ENCODE results near the gene CCR8. TPM values are rescaled to one million over a fixed set of nuclear protein-coding genes. Genes with fewer than 3 reads are reported as not detected.
A peak's percentile ranks its signal among the peaks of the same experiment; 100 is the strongest.

CCR8 gene
- total RNA-seq, 1 donor from 2014 or later = not detected

DNA sequence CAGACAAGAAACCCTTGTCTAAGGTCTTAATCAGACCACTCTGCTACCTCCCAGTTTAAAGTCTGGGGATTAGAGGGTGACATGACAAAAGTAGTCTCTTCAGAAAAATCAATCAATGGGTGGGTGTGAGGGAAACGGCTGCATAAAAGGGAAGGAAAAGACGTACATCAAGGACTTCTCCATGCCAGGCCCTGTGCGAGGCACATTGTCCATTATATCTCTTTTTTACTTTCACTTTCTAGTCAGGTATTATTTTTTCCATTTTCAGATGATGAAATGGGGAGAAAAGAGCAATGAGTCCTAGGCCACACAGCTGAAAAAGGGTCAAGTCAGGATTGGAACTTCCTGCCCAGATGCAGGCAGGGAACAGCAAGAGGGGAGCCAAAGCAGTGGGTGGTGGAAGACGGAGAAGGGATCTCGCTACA is 45.0 kb upstream of the CCR8 start:
- H3K27me3 Mint-ChIP-seq = no peaks in the 10 kb centered on the region
- no peaks in the 10 kb centered on the region for H3K9me3 Mint-ChIP-seq
- H3K4me1 Mint-ChIP-seq (ENCODE audit: unreplicated experiment) = peaks cover 3% of the 10 kb centered on the region
- H3K27ac Mint-ChIP-seq = no peak overlapping the region
- H3K4me3 Mint-ChIP-seq = no peak overlapping the region
- DNase-seq (ENCODE audit: extremely low spot score, unreplicated experiment) = no peak
- TF ChIP-seq, protein P1, sequence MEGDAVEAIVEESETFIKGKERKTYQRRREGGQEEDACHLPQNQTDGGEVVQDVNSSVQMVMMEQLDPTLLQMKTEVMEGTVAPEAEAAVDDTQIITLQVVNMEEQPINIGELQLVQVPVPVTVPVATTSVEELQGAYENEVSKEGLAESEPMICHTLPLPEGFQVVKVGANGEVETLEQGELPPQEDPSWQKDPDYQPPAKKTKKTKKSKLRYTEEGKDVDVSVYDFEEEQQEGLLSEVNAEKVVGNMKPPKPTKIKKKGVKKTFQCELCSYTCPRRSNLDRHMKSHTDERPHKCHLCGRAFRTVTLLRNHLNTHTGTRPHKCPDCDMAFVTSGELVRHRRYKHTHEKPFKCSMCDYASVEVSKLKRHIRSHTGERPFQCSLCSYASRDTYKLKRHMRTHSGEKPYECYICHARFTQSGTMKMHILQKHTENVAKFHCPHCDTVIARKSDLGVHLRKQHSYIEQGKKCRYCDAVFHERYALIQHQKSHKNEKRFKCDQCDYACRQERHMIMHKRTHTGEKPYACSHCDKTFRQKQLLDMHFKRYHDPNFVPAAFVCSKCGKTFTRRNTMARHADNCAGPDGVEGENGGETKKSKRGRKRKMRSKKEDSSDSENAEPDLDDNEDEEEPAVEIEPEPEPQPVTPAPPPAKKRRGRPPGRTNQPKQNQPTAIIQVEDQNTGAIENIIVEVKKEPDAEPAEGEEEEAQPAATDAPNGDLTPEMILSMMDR (conservative IDR thresholded peaks at IDR 0.05) = no peak
- H3K36me3 Mint-ChIP-seq = no peaks in the 10 kb centered on the region

DNA sequence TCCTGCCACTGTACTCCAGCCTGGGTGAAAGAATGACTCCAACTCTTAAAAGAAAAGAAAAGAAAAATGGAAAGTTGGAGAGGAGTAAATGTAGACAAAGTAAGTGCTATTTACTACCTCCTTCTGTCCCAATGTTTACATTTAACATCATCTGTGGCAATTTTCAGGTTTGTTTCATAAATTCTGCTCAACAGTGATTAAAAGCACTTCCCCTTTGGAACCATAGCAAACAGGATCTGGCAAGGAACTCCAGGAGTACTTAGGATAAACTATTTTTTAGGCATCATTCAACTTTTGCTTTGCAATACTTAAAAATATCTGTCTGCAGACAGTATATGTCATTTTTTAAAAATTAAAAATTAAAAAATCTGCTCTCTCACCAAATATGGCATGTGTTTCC is 44.2 kb upstream of the CCR8 start:
- Mint-ChIP-seq H3K9me3 (no peaks in the 10 kb centered on the region), H3K36me3 (no peaks in the 10 kb centered on the region), H3K4me3 (no peak overlapping the region), H3K4me1 (ENCODE audit: unreplicated experiment) (peaks cover 3% of the 10 kb centered on the region), H3K27ac (no peak overlapping the region), H3K27me3 (no peaks in the 10 kb centered on the region)
- DNase-seq (ENCODE audit: extremely low spot score, unreplicated experiment) = no peak
- TF ChIP-seq, protein P1 (conservative IDR thresholded peaks at IDR 0.05) = no peak

DNA sequence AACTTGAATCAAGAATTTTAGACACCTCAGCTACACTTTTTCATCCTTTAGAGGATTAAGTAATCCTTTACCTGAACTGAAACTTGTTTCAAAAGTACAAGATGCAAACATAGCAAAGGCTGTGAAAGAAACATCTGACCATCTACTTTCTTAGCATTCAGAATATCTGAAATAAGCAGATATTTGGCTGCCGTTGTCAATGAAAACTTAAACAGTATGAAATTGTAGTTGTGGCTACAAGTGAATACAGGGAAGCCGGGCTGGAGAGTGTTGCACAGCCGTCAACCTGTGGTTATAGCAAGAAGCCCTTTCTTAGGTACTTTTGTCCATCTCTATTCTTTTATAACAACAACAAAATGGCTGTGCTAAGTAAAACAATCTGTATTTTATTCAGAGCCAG is 42.7 kb upstream of the CCR8 start:
- no peak for DNase-seq (ENCODE audit: extremely low spot score, unreplicated experiment)
- H3K4me1 Mint-ChIP-seq (ENCODE audit: unreplicated experiment) = peaks cover 3% of the 10 kb centered on the region
- TF ChIP-seq, protein P1 (conservative IDR thresholded peaks at IDR 0.05) = no peak
- no peak overlapping the region for H3K27ac Mint-ChIP-seq
- no peak overlapping the region for H3K4me3 Mint-ChIP-seq
- no peaks in the 10 kb centered on the region for H3K9me3 Mint-ChIP-seq
- H3K36me3 Mint-ChIP-seq = no peaks in the 10 kb centered on the region
- H3K27me3 Mint-ChIP-seq = no peaks in the 10 kb centered on the region

DNA sequence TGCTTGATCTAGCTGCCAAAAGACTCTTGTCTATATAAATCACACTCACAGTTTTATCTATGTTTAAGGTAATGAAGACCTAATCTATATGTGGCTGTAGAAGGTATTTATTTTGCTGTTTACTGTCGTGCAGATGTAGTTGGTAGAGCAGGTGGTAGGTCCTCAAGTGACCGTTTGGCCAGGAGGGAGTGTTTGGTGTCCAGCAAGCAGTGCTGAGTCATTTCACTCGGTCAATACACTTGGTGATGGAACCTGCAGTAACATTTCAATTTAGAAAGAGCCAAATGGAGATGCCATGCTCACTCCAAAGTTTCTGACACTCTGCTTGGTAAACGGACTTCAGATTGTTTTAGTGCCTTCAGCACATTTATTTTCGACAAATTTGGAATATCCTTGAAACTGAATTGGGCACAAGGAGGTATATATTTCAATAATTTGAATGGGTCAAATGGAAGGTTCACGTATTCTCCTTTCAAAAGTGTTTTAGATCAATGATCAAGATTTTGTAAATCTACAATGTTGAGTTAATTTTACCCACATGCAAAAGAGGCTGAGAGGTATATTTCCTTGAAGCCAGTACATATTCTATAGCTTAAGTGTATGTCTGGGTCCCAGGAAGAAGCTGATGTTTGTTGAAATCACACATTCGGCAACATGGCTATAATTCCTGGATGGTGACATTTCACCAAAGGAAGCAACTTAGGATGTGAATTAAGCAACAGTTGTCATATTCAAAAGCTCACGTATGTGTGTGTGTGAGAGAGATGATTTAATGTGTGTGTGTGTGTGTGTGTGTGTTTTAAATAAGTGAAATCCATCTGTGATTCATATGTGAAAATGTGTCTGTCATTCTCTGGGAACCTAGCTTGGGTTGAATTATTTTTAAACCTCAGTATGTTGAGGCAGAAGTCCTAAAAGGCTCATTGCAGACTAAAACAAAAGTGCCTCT is 42.0 kb upstream of the CCR8 start:
- Mint-ChIP-seq H3K27ac (no peak overlapping the region), H3K36me3 (no peaks in the 10 kb centered on the region), H3K27me3 (no peaks in the 10 kb centered on the region)

DNA sequence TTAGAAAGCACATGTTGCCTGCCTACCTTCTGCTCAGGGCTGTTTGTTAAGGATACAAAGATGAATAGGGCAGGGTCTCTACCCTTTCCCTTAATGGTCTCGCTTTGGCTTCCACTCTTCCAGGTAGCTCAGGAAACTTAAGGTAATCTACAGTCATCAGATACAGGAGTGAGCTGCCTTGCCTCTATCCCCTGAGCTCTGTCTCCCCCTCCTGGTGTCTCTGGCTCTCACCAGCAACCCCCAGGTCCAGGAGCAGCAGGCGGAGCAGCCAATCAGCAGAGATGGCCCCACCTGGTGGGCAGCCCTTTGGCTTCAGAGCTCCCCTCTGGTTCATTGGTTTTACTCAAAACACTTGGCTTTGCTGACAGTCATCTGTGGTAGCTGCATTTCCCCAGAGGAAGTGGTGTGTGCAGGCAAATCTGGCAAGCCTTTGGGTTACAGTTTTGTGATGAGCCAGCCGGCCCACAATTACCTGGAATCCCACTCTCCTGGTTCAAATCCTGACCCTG is 41.2 kb upstream of the CCR8 start:
- H3K27ac Mint-ChIP-seq = no peak overlapping the region
- no peaks in the 10 kb centered on the region for H3K9me3 Mint-ChIP-seq
- TF ChIP-seq, protein P1 (conservative IDR thresholded peaks at IDR 0.05) = peak; percentile 89
- no peak overlapping the region for H3K4me3 Mint-ChIP-seq
- no peaks in the 10 kb centered on the region for H3K27me3 Mint-ChIP-seq
- DNase-seq (ENCODE audit: extremely low spot score, unreplicated experiment) = peak; percentile 82
- no peaks in the 10 kb centered on the region for H3K36me3 Mint-ChIP-seq
- H3K4me1 Mint-ChIP-seq (ENCODE audit: unreplicated experiment) = peaks cover 3% of the 10 kb centered on the region

More for the DNA sequence above, 42.0 kb upstream of the CCR8 start:
- Mint-ChIP-seq H3K9me3 (no peaks in the 10 kb centered on the region), H3K4me1 (ENCODE audit: unreplicated experiment) (peaks cover 3% of the 10 kb centered on the region), H3K4me3 (no peak overlapping the region)
- TF ChIP-seq, protein P1 (conservative IDR thresholded peaks at IDR 0.05) = no peak
- no peak for DNase-seq (ENCODE audit: extremely low spot score, unreplicated experiment)
